ENCODE results near the gene ARHGAP10. TPM values are rescaled to one million over a fixed set of nuclear protein-coding genes. Genes with fewer than 3 reads are reported as not detected.

The ARHGAP10 gene
- total RNA-seq, 4 donors from 2014 or later: 153 to 404 (median 215) TPM

DNA sequence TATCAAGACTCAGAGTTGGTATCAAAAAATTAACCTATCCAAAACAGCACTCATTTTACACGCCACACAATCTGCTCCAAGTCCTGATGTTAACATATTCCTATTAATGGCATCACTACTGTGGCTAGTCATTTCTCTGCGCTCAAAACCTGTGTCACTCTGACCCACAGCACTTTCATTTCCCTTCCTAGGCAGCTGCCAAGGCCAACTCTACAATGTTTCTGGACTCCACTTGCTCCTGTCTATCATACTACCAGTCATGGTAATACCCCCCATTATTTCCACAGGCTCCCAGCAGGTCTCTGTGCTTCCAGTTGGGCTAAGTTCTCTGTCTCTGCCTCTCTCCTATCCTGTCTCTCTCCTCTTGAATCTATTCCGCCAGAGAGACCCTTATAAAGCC lies 386.7 kb downstream of the ARHGAP10 start:
- no peak for TF ChIP-seq EP300 (IDR thresholded peaks at IDR 0.05)
- TF ChIP-seq POLR2A (IDR thresholded peaks at IDR 0.05): no peak
- TF ChIP-seq, protein P1, sequence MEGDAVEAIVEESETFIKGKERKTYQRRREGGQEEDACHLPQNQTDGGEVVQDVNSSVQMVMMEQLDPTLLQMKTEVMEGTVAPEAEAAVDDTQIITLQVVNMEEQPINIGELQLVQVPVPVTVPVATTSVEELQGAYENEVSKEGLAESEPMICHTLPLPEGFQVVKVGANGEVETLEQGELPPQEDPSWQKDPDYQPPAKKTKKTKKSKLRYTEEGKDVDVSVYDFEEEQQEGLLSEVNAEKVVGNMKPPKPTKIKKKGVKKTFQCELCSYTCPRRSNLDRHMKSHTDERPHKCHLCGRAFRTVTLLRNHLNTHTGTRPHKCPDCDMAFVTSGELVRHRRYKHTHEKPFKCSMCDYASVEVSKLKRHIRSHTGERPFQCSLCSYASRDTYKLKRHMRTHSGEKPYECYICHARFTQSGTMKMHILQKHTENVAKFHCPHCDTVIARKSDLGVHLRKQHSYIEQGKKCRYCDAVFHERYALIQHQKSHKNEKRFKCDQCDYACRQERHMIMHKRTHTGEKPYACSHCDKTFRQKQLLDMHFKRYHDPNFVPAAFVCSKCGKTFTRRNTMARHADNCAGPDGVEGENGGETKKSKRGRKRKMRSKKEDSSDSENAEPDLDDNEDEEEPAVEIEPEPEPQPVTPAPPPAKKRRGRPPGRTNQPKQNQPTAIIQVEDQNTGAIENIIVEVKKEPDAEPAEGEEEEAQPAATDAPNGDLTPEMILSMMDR (IDR thresholded peaks at IDR 0.05): no peak
- no peak for TF ChIP-seq POLR2AphosphoS5 (IDR thresholded peaks at IDR 0.05)
- Histone ChIP-seq H3K27ac (no peak overlapping the region), H3K36me3 (peaks cover 0 to 34% of the 10 kb centered on the region in 2 donors), H3K4me3 (no peak overlapping the region), H3K27me3 (no peaks in the 10 kb centered on the region), H3K4me1 (peaks cover 0 to 17% (median 5%) of the 10 kb centered on the region in 3 donors), H3K9me3 (peaks cover 0 to 14% (median 0%) of the 10 kb centered on the region in 3 donors)
- no peak for ATAC-seq
- 79 to 100% methylated on average over 3 of the region's 3 CpGs for WGBS, 2 donors (ENCODE audit: low coverage in 1 of 2)

DNA sequence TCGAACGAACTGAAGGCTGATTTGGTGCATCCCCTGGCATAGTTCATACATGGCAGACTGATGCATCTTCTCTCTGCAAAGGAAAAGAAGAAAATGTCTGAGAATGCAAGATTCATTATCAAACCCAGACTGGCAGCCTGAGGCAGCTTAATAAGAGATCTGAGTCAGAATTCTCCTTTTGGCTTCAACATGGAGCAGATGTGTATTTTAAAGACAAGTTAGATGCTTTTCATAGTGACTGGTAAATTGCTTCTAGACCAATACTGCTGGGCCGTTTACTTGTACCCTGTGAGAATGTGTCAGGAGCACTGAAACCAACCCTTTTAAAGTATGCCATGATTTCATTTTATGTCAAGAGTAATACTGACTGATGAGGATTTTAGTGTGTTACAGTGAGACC lies 388.3 kb downstream of the ARHGAP10 start:
- Histone ChIP-seq H3K36me3 (peaks cover 0 to 30% of the 10 kb centered on the region in 2 donors), H3K27ac (no peak overlapping the region), H3K4me3 (no peak overlapping the region), H3K9me3 (peaks cover 0 to 30% (median 2%) of the 10 kb centered on the region in 3 donors), H3K4me1 (peaks cover 0 to 17% (median 5%) of the 10 kb centered on the region in 3 donors), H3K27me3 (no peaks in the 10 kb centered on the region)
- TF ChIP-seq, protein P1 (IDR thresholded peaks at IDR 0.05): no peak
- no peak for TF ChIP-seq POLR2A (IDR thresholded peaks at IDR 0.05)
- TF ChIP-seq POLR2AphosphoS5 (IDR thresholded peaks at IDR 0.05): no peak
- TF ChIP-seq EP300 (IDR thresholded peaks at IDR 0.05): no peak
- 66 to 83% methylated on average over 3 of the region's 3 CpGs for WGBS, 2 donors (ENCODE audit: low coverage in 1 of 2)
- no peak for ATAC-seq

Small RNA genes within 50 kb of the gene (small RNA-seq; reads per million reads assigned to genes)
- gene MIR4799: 0 reads per million in 4 donors
- 0 reads per million in 4 donors for gene RN7SL254P
- 0 reads per million in 4 donors for gene RNA5SP165

Other genes with a start within 250 kb of the ARHGAP10 start
- 10 to 100 TPM; 17.5 to 24.7 (median 21.3) TPM for gene TMEM184C, start 114.7 kb upstream of the ARHGAP10 start, total RNA-seq
- 10 to 100 TPM in 2 of 4 donors, 1 to 10 TPM in 2; 5.3 to 10.7 (median 9.0) TPM for gene PRMT9, start 47.9 kb upstream of the ARHGAP10 start, total RNA-seq

Measured in gastroesophageal sphincter (tissue), 4 donors.